ENCODE data around the gene MICALL2. TPM values are rescaled to one million over a fixed set of nuclear protein-coding genes. Genes with fewer than 3 reads are reported as not detected.

The MICALL2 gene
- polyA plus RNA-seq, 2 of the 4 experiments (the other 2 are of a cell fraction), result 6.1 to 20.6 TPM

DNA sequence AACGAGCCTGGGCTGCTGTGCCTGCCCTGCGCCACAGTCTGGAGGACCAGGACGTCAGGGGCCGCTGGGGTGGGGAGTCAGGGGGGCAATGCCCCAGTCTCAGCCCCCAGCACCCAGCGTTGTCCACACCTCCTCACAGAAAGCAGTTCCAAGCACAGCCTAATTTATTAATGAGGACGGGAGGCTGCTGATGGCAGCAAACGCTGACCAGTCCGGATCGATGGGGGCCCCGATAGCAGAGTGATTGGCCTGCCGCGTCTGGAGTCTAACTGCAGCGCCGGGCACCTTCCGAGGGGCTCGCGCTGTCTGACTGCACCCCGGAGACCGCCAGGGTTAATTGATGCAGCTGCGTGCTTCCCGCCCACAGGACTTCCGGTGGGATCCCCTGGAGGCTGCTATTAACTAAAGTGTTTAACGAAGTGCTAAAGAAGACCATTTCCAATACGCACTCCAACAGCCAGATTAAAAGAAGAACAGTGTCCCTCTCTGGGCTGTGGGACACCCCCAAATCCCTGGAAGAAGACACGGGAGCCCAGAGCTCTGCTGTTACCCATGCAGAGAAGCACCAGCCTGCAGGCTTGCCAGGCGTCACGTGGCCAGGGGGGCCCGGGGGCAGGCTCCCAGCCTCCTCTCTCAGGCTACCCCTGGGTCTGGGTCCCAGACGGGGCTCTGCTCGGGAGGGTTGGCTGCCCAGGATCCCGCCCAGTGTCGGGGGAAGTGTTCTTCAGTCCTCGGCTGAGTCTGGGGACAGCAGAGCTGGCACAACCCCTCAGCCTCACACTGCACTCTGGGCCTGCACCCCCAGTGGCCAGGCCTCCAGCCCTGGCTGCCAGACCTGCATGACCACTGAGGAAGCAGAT, 63.8 kb downstream of the MICALL2 start (continued):
- TF ChIP-seq, protein P1, sequence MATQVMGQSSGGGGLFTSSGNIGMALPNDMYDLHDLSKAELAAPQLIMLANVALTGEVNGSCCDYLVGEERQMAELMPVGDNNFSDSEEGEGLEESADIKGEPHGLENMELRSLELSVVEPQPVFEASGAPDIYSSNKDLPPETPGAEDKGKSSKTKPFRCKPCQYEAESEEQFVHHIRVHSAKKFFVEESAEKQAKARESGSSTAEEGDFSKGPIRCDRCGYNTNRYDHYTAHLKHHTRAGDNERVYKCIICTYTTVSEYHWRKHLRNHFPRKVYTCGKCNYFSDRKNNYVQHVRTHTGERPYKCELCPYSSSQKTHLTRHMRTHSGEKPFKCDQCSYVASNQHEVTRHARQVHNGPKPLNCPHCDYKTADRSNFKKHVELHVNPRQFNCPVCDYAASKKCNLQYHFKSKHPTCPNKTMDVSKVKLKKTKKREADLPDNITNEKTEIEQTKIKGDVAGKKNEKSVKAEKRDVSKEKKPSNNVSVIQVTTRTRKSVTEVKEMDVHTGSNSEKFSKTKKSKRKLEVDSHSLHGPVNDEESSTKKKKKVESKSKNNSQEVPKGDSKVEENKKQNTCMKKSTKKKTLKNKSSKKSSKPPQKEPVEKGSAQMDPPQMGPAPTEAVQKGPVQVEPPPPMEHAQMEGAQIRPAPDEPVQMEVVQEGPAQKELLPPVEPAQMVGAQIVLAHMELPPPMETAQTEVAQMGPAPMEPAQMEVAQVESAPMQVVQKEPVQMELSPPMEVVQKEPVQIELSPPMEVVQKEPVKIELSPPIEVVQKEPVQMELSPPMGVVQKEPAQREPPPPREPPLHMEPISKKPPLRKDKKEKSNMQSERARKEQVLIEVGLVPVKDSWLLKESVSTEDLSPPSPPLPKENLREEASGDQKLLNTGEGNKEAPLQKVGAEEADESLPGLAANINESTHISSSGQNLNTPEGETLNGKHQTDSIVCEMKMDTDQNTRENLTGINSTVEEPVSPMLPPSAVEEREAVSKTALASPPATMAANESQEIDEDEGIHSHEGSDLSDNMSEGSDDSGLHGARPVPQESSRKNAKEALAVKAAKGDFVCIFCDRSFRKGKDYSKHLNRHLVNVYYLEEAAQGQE (IDR thresholded peaks at IDR 0.05), result no peak
- TF ChIP-seq CBX8 (IDR thresholded peaks at IDR 0.05) (no peak), CHD2 (IDR thresholded peaks at IDR 0.05; ENCODE audit: low read length, partially characterized antibody) (no peak), EHMT2 (IDR thresholded peaks at IDR 0.05; ENCODE audit: low read depth) (no peak)

DNA sequence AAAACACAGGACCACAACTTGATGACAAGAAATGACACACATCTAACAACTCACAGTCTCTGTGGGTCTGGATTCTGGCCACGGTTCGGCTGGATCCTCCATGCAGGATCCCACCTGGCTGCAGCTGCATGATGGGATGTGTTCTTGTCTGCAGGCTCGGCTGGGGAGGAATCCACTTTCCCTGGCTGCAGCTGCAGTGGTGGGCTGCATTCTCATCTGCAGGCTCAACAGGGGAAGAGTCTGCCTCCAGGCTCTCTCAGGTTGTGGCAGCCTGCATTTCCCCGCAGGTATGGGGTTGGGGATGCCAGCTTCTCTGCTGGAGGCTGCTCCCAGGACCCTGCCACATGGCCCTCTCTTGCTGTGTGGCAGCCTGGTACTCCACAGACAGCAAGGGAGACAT, 64.9 kb downstream of the MICALL2 start:
- no peak for DNase-seq (ENCODE audit: low read depth in 1 of 2, low spot score in 1 of 2)
- ChIA-PET POLR2A (no interaction called here), CTCF (interaction anchor here (0.7 kb wide), 1 partner anchor 10 kb away, joined by 3 read pairs; no protein-coding TSS in a partner anchor)
- Histone ChIP-seq H3K4me1 (no peaks in the 10 kb centered on the region), H3K4me2 (no peak overlapping the region), H3K9me3 (peaks cover 7% of the 10 kb centered on the region; the same call in 1 of the 3 replicates), H3K27ac (no peak overlapping the region), H3K4me3 (no peak overlapping the region)
- no peak for FAIRE-seq
- ATAC-seq, result no peak
- TF ChIP-seq, protein P2, sequence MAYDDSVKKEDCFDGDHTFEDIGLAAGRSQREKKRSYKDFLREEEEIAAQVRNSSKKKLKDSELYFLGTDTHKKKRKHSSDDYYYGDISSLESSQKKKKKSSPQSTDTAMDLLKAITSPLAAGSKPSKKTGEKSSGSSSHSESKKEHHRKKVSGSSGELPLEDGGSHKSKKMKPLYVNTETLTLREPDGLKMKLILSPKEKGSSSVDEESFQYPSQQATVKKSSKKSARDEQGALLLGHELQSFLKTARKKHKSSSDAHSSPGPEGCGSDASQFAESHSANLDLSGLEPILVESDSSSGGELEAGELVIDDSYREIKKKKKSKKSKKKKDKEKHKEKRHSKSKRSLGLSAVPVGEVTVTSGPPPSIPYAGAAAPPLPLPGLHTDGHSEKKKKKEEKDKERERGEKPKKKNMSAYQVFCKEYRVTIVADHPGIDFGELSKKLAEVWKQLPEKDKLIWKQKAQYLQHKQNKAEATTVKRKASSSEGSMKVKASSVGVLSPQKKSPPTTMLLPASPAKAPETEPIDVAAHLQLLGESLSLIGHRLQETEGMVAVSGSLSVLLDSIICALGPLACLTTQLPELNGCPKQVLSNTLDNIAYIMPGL (CRISPR knock-in tag; IDR thresholded peaks at IDR 0.05; ENCODE audit: borderline replicate concordance), result no peak
- TF ChIP-seq JUN (IDR thresholded peaks at IDR 0.05) (no peak), HOXB13 (CRISPR knock-in tag; IDR thresholded peaks at IDR 0.05; ENCODE audit: low read depth) (no peak), HOXA7 (CRISPR knock-in tag; IDR thresholded peaks at IDR 0.05) (no peak)
- TF ChIP-seq, protein P3, sequence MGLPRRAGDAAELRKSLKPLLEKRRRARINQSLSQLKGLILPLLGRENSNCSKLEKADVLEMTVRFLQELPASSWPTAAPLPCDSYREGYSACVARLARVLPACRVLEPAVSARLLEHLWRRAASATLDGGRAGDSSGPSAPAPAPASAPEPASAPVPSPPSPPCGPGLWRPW (IDR thresholded peaks at IDR 0.05), result no peak
- WGBS (ENCODE audit: missing lambda C conversion rate), result 45% methylated on average over 3 of the region's 4 CpGs

DNA sequence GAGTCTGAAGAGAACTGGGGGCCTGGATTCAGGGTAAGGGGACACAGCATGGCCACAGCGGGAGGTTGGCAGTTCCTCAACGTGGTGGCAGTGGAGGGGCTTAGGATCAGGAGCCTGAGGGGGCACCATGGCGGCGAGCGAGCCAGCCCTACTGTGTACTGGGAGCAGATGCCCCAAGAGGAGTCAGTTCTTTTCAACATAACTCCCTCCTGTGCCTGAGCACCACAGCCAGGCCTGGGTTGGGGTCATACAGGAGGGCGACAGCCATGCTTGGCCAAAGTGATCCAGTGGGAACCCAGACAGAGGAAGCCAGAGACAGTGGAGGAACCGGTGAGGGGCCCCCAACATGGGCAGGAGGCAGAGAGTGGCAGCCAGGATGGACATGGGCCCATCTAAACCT, 65.8 kb downstream of the MICALL2 start:
- ATAC-seq, result no peak
- 34% methylated on average over 7 of the region's 7 CpGs for WGBS (ENCODE audit: missing lambda C conversion rate)
- CTCF ChIA-PET, result no interaction called here
- H3K4me1 ChIP-seq, result no peaks in the 10 kb centered on the region
- FAIRE-seq, result no peak
- H3K4me3 ChIP-seq, result no peak overlapping the region
- TF ChIP-seq, protein P1 (IDR thresholded peaks at IDR 0.05), result no peak
- no peak for TF ChIP-seq POLR2A (IDR thresholded peaks at IDR 0.05; ENCODE audit: low read length)
- TF ChIP-seq ZSCAN20 (CRISPR knock-in tag; IDR thresholded peaks at IDR 0.05), result no peak
- TF ChIP-seq HOXA7 (CRISPR knock-in tag; IDR thresholded peaks at IDR 0.05), result no peak
- TF ChIP-seq, protein P3 (IDR thresholded peaks at IDR 0.05), result no peak
- TF ChIP-seq HDAC2 (IDR thresholded peaks at IDR 0.05), result no peak
- no peak for TF ChIP-seq NPAS2 (CRISPR knock-in tag; IDR thresholded peaks at IDR 0.05; ENCODE audit: borderline replicate concordance)
- no peak for TF ChIP-seq CBX2 (IDR thresholded peaks at IDR 0.05; ENCODE audit: borderline replicate concordance, low read depth)
- TF ChIP-seq JUNB (IDR thresholded peaks at IDR 0.05), result no peak
- TF ChIP-seq BHLHE40 (IDR thresholded peaks at IDR 0.05; ENCODE audit: low read depth, low read length), result no peak
- TF ChIP-seq SMC3 (IDR thresholded peaks at IDR 0.05), result no peak
- POLR2A ChIA-PET, result no interaction called here
- H3K27ac ChIP-seq, result no peak overlapping the region
- H3K9me3 ChIP-seq, result peaks cover 7% of the 10 kb centered on the region; the same call in 1 of the 3 replicates
- DNase-seq (ENCODE audit: low read depth in 1 of 2, low spot score in 1 of 2), result no peak
- no peak overlapping the region for H3K4me2 ChIP-seq

All from A549 (cell line).